Loucy (cell line): ENCODE data around the gene ADAMTS14.

ENCODE experiments used
- H2AFZ ChIP-seq: fragments of 200-600 bp; sonication (generic); 2 replicates; pipeline ENCODE4 v1.6.0; 2016; ENCODE audit warnings: antibody characterized with exemption, mild to moderate bottlenecking, low read length, moderate library complexity
- H3F3A ChIP-seq: fragments of 200-600 bp; 2 replicates; pipeline ENCODE4 v1.6.0; 2016; ENCODE audit warnings: antibody characterized with exemption, low read depth, mild to moderate bottlenecking
- H3K27me3 ChIP-seq: fragments of 200-600 bp; sonication (generic); 2 replicates; pipeline ENCODE4 v1.6.1; 2014; ENCODE audit warnings: low read length, mild to moderate bottlenecking; ENCODE audit not compliant: insufficient read depth, poor library complexity, severe bottlenecking
- H3K36me3 ChIP-seq: fragments of 200-600 bp; sonication (generic); 2 replicates; pipeline ENCODE4 v1.6.1; 2016; ENCODE audit warnings: low read length; ENCODE audit not compliant: insufficient read depth
- H3K4me1 ChIP-seq: fragments of 200-600 bp; sonication (generic); 2 replicates; pipeline ENCODE4 v1.5.1; 2014; ENCODE audit warnings: low read length, mild to moderate bottlenecking; ENCODE audit not compliant: insufficient read depth, poor library complexity, severe bottlenecking
- H3K4me2 ChIP-seq: fragments of 200-600 bp; sonication (generic); 2 replicates; pipeline ENCODE4 v1.6.0; 2014; ENCODE audit warnings: antibody characterized with exemption, low read length, low read depth, mild to moderate bottlenecking; ENCODE audit not compliant: poor library complexity, severe bottlenecking
- H3K4me3 ChIP-seq: fragments of 200-600 bp; sonication (generic); 2 replicates; pipeline ENCODE4 v1.5.1; 2014; ENCODE audit warnings: low read length, mild to moderate bottlenecking, mixed read lengths; ENCODE audit not compliant: poor library complexity, severe bottlenecking
- H3K79me2 ChIP-seq: fragments of 200-600 bp; sonication (generic); 2 replicates; pipeline ENCODE4 v1.6.1; 2014; ENCODE audit warnings: low read length; ENCODE audit not compliant: insufficient read depth
- H3K9ac ChIP-seq: fragments of 200-600 bp; sonication (generic); 2 replicates; pipeline ENCODE4 v1.6.0; 2014; ENCODE audit warnings: mild to moderate bottlenecking, low read depth, low read length, moderate library complexity; ENCODE audit not compliant: poor library complexity, severe bottlenecking
- H3K9me2 ChIP-seq: fragments of 200-600 bp; sonication (generic); replicated peaks from 2 replicates; pipeline ENCODE4 v1.6.1; 2016; ENCODE audit warnings: low read depth, low read length, mixed read lengths
- H3K9me3 ChIP-seq: fragments of 200-600 bp; sonication (generic); 2 replicates; pipeline ENCODE4 v1.6.1; 2014; ENCODE audit warnings: mild to moderate bottlenecking, antibody characterized with exemption, low read length, low read depth; ENCODE audit not compliant: insufficient read depth
- H4K20me1 ChIP-seq: fragments of 200-600 bp; sonication (generic); 2 replicates; pipeline ENCODE4 v1.6.0; 2014; ENCODE audit warnings: antibody characterized with exemption, low read length, mild to moderate bottlenecking; ENCODE audit not compliant: insufficient read depth, poor library complexity, severe bottlenecking
- EZH2phosphoT487 ChIP-seq: fragments of 200-600 bp; IDR thresholded peaks from 2 replicates; pipeline ENCODE4 v1.6.1; 2018; ENCODE audit warnings: antibody characterized with exemption, mild to moderate bottlenecking, moderate library complexity, borderline replicate concordance
- TF ChIP-seq, protein P1 (sequence below): fragments of 200-600 bp; sonication (generic); conservative IDR thresholded peaks from 2 replicates; pipeline ENCODE4 v1.5.1; 2014; ENCODE audit warnings: mild to moderate bottlenecking, antibody characterized with exemption, low read length

The ADAMTS14 gene

DNA sequence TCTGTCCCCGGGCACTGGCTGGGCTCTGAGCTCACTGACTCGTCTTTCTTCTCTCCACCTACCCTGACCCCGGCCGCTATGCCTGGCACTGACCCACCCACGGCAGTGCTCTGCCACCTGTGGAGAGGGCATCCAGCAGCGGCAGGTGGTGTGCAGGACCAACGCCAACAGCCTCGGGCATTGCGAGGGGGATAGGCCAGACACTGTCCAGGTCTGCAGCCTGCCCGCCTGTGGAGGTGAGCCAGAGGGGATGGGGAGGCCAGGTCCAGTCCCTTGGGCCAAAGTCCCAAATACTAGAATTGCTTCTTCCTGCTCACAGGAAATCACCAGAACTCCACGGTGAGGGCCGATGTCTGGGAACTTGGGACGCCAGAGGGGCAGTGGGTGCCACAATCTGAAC, 85.5 kb downstream of the ADAMTS14 start:
- no peak overlapping the region for H3K4me2 ChIP-seq
- TF ChIP-seq, protein P1, sequence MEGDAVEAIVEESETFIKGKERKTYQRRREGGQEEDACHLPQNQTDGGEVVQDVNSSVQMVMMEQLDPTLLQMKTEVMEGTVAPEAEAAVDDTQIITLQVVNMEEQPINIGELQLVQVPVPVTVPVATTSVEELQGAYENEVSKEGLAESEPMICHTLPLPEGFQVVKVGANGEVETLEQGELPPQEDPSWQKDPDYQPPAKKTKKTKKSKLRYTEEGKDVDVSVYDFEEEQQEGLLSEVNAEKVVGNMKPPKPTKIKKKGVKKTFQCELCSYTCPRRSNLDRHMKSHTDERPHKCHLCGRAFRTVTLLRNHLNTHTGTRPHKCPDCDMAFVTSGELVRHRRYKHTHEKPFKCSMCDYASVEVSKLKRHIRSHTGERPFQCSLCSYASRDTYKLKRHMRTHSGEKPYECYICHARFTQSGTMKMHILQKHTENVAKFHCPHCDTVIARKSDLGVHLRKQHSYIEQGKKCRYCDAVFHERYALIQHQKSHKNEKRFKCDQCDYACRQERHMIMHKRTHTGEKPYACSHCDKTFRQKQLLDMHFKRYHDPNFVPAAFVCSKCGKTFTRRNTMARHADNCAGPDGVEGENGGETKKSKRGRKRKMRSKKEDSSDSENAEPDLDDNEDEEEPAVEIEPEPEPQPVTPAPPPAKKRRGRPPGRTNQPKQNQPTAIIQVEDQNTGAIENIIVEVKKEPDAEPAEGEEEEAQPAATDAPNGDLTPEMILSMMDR: no peak
- TF ChIP-seq EZH2phosphoT487: no peak
- no peak overlapping the region for H3K9ac ChIP-seq

DNA sequence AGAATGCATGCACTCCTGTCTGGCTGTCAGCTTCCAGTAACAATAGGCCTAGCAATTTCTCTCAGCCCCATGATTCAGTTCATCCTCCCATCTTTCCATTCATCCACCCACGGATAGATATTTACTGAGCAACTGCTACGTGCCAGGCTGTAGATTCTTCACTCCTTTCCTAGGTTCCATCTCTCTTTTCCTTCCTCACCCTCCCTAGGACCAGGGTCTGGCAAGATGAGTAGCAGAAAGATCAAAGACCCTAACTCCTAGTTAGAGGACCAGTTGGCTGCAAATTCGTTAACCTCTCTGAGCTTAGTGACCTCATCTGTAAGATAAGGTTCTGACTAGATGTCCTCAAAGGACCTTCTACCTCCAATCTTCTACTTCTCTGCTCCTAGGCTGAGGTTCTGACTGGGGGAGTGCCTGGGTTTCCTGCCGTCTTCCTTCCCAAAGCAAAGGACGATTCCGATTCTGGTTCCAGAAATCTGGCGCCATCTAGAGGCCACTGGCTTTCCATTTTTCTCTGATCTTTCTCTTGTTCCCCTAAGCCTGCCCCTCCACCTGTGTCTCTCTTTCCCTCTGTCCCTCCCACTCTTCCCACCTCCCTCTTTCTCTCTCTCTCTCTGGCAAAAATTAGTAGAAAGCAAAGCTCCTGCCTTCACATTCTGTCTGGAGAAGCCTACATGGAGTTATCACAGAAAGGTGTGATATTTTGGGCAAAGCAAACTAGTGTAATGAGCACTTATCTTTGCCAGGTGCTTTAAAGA, 86.6 kb downstream of the ADAMTS14 start:
- H3K79me2 ChIP-seq: no peaks in the 10 kb centered on the region
- H3K4me2 ChIP-seq: no peak overlapping the region
- H3K9me3 ChIP-seq: no peaks in the 10 kb centered on the region
- peak overlapping the region; percentile 13; the same call in 1 of the 2 replicates for H2AFZ ChIP-seq
- H4K20me1 ChIP-seq: no peaks in the 10 kb centered on the region
- no peaks in the 10 kb centered on the region for H3K9me2 ChIP-seq
- TF ChIP-seq EZH2phosphoT487: no peak
- TF ChIP-seq, protein P1: peak; percentile 80
- H3K9ac ChIP-seq: no peak overlapping the region
- no peaks in the 10 kb centered on the region for H3K27me3 ChIP-seq
- peaks cover 8% of the 10 kb centered on the region for H3K4me1 ChIP-seq
- H3K4me3 ChIP-seq: no peak overlapping the region
- no peaks in the 10 kb centered on the region for H3F3A ChIP-seq
- no peaks in the 10 kb centered on the region for H3K36me3 ChIP-seq

More for the DNA sequence above, 85.5 kb downstream of the ADAMTS14 start:
- H4K20me1 ChIP-seq: no peaks in the 10 kb centered on the region
- no peak overlapping the region for H2AFZ ChIP-seq
- H3K79me2 ChIP-seq: no peaks in the 10 kb centered on the region
- no peaks in the 10 kb centered on the region for H3K36me3 ChIP-seq
- H3K27me3 ChIP-seq: no peaks in the 10 kb centered on the region
- no peaks in the 10 kb centered on the region for H3K9me2 ChIP-seq
- no peaks in the 10 kb centered on the region for H3K9me3 ChIP-seq
- H3K4me3 ChIP-seq: no peak overlapping the region
- H3F3A ChIP-seq: no peaks in the 10 kb centered on the region
- peaks cover under 1% of the 10 kb centered on the region for H3K4me1 ChIP-seq

DNA sequence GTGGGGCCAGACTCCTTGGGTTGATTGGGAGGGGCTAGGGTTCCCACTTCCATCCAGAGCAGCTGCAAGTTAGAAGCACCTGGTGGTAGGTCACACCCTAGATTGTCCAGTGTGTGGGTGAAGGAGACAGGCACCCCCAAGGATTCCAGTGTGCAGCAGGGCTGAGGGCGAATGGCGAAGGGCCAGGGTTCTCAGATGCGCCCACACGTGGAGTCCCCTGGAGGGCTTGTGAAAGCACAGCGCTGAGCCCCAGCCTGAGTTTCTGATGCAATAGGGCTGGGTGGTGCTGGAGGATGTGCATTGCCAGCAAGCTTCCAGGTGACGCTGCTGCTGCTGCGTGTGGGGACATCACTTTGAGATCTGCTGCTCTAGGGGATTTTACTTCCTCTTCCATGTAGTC, 87.5 kb downstream of the ADAMTS14 start:
- H3K9me2 ChIP-seq: no peaks in the 10 kb centered on the region
- no peaks in the 10 kb centered on the region for H3K9me3 ChIP-seq
- no peaks in the 10 kb centered on the region for H3K27me3 ChIP-seq
- H3K4me1 ChIP-seq: peaks cover 8% of the 10 kb centered on the region
- no peak overlapping the region for H2AFZ ChIP-seq
- H3K4me2 ChIP-seq: no peak overlapping the region
- H3K79me2 ChIP-seq: no peaks in the 10 kb centered on the region
- TF ChIP-seq, protein P1: no peak
- no peak for TF ChIP-seq EZH2phosphoT487
- no peaks in the 10 kb centered on the region for H3K36me3 ChIP-seq
- no peaks in the 10 kb centered on the region for H3F3A ChIP-seq
- no peak overlapping the region for H3K9ac ChIP-seq
- no peaks in the 10 kb centered on the region for H4K20me1 ChIP-seq
- no peak overlapping the region for H3K4me3 ChIP-seq
